ENCODE results near the gene AGBL4. TPM values are rescaled to one million over a fixed set of nuclear protein-coding genes. Genes with fewer than 3 reads are reported as not detected.

The AGBL4 gene
- total RNA-seq, 1 experiment from 2014 or later = not detected

GRCh38 chr1:48831120-48831978 lies 1192.4 kb downstream of the AGBL4 start:
- Histone ChIP-seq H3K36me3 (ENCODE audit: control insufficient read depth in 1 of 2, insufficient read depth in 2 of 2, low read length in 2 of 2) (no peaks in the 10 kb centered on the region; a peak in 1 of 4 replicates), H3K79me2 (ENCODE audit: insufficient read depth, low read length) (no peaks in the 10 kb centered on the region), H3K4me2 (ENCODE audit: low read length) (no peak overlapping the region), H3K9me2 (ENCODE audit: insufficient read depth) (no peaks in the 10 kb centered on the region), H4K20me1 (ENCODE audit: insufficient read depth) (no peaks in the 10 kb centered on the region), H3K4me1 (ENCODE audit: control insufficient read depth in 1 of 2, insufficient read depth in 2 of 2, low read length in 2 of 2) (no peaks in the 10 kb centered on the region), H3K27me3 (ENCODE audit: insufficient read depth, low read length) (peaks cover 12% of the 10 kb centered on the region), H3K27ac (ENCODE audit: low read depth, low read length) (no peak overlapping the region), H3K9ac (ENCODE audit: low read length) (no peak overlapping the region), H3K9me3 (ENCODE audit: control insufficient read depth in 1 of 2, insufficient read depth in 1 of 2, low read depth in 1 of 2, low read length in 2 of 2) (no peaks in the 10 kb centered on the region), H3K4me3 (replicated peaks in 1 of 2; ENCODE audit: low read depth in 1 of 2, low read length in 2 of 2) (no peak overlapping the region), H2AFZ (ENCODE audit: low read depth, low read length, poor library complexity, severe bottlenecking) (no peak overlapping the region)
- no peak for TF ChIP-seq SP1 (IDR thresholded peaks at IDR 0.05; ENCODE audit: low read depth)
- no peak for TF ChIP-seq SRF (IDR thresholded peaks at IDR 0.05; ENCODE audit: low read depth)
- TF ChIP-seq EGR1 (IDR thresholded peaks at IDR 0.05; ENCODE audit: low read depth) = no peak
- no peak for TF ChIP-seq RAD21 (IDR thresholded peaks at IDR 0.05; ENCODE audit: low read depth)
- TF ChIP-seq ZNF274 (IDR thresholded peaks at IDR 0.05; ENCODE audit: low read depth, low read length) = no peak
- TF ChIP-seq EZH2 (IDR thresholded peaks at IDR 0.05) = no peak
- TF ChIP-seq, protein P1, sequence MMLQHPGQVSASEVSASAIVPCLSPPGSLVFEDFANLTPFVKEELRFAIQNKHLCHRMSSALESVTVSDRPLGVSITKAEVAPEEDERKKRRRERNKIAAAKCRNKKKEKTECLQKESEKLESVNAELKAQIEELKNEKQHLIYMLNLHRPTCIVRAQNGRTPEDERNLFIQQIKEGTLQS (IDR thresholded peaks at IDR 0.05) = no peak
- no peak for TF ChIP-seq TCF7L2 (IDR thresholded peaks at IDR 0.05; ENCODE audit: borderline replicate concordance, extremely low read depth, insufficient read depth, insufficient read length)
- no peak for TF ChIP-seq CBX3 (IDR thresholded peaks at IDR 0.05; ENCODE audit: low read depth)
- TF ChIP-seq EZH2phosphoT487 (IDR thresholded peaks at IDR 0.05; ENCODE audit: borderline replicate concordance) = no peak
- no peak for TF ChIP-seq SIN3A (IDR thresholded peaks at IDR 0.05; ENCODE audit: low read depth)
- intact Hi-C loops (cut with micrococcal nuclease) = no loop called here
- ChIA-PET POLR2A (no interaction called here), RAD21 (ENCODE audit: low non-redundant PET in 1 of 2, low total read pairs in 2 of 2, uncharacterized antibody in 2 of 2, unreplicated experiment in 2 of 2) (no interaction called here), CTCF (no interaction called here)
- DNase-seq (ENCODE audit: low read depth, low spot score) (no peak), ATAC-seq (no peak)
- BruUV-seq (replicated peaks) = no TSS peak

Data from HCT116 (cell line).